Keratinocyte (primary cell): Measurements from ENCODE around the gene ACP1.

Source experiments
- CTCF ChIP-seq, 3 experiments: IDR thresholded peaks in 1 of 3; conservative IDR thresholded peaks in 1 of 3; optimal IDR thresholded peaks in 1 of 3; 2 replicates in 2 of 3; 3 replicates in 1 of 3; pipeline versions ENCODE3 to v1.5.1; 2011; ENCODE audit warnings: low read length in 3 of 3, mild to moderate bottlenecking in 3 of 3, moderate library complexity in 2 of 3, control low read depth in 1 of 3, inconsistent platforms in 1 of 3; ENCODE audit not compliant: insufficient read depth in 2 of 3; ENCODE audit errors: extremely low read depth in 1 of 3
- EZH2 ChIP-seq: IDR thresholded peaks from one replicate; pipeline ENCODE4 v1.6.1; 2012; ENCODE audit warnings: inconsistent platforms, mild to moderate bottlenecking, low read length, moderate library complexity

- TF ChIP-seq EZH2 (no peak), CTCF (optimal IDR thresholded peaks at IDR 0.05 in 1 of 3, IDR thresholded peaks at IDR 0.05 in 1 of 3, conservative IDR thresholded peaks at IDR 0.05 in 1 of 3; ENCODE audit: extremely low read depth in 1 of 3, insufficient read depth in 2 of 3, low read length in 3 of 3) (no peak)
These were observed 7.3 kb upstream of the ACP1 start for GRCh38 chr2:257429-257828.
